Measurements from ENCODE around the gene SYT14.

The SYT14 gene

DNA sequence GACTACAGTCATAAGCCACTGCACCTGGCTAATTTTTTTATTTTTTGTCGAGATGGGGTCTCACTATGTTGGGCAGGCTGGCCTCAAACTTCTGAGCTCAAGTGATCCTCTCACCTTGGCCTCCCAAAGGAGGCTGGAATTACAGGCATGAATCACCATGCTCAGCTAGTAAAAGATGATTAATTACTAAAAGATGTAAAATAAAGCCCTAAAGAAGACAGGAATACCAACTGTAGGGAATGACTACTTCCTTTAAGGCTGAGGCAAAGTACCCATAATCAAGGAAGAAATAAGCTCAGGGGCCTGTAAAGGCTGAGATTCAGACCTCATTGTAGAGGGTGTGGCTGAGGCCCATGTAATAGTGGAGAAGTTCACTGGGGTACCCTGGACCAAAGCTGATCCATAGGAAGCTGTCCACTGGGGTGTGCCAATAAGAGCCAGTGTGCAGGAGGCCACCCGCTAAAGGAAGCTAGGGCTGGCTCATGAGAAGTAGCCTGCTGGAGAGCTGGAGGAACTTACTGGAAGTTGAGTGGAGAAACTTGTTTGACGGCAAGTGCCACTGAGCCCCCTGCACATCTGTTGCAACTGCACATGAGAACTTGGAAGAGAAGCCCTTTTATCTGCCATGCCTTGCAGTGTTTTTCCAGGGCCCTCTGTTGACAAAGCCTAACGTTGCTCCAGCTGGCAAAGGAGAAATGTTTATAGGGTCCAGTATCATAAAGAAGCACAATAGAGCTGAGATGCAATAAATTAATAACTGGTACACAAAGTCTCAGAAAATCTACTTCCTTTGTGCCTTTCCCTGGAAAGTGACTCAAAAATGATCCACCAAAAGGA lies 276.8 kb downstream of the SYT14 start:
- no peak for DNase-seq

DNA sequence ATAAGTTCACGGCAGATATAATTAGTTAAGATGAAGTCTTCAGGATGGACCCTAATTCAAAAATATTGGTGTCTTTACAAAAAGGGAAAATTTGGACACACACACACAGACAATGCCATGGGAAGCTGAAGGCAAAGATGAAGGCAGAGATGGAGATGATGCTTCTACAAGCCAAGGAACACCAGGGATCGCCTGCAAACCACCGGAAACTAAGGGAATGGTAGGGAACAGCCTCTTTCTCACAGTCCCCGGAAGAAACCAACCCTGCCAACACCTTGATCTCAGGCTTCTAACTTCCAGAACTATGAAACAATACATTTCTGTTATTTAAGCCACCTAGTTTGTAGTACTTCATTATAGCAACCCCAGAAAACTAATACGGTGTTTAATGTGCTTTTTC lies 279.5 kb downstream of the SYT14 start:
- DNase-seq, result no peak

DNA sequence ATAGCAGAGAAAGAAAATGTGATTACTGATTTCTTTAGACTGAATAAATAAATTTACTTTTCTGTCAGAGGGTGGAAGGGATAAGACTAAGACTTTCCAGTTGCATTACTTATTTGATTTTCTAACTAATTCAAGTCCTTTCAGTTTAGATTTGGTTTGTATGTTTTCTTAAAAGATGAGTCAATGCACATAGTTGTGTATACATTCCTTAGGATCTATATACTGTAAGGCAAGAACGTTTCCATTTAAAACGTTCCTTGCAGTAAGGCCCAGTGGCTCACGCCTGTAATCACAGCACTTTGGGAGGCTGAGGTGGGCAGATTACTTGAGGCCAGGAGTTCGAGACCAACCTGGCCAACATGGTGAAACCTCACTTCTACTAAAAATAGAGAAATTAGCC lies 280.0 kb downstream of the SYT14 start:
- DNase-seq, result no peak

Data from activated naive CD4-positive, alpha-beta T cell treated with Interleukin-2 at 50 U/mL for 16 hours (primary cell).